IPS DF 4.7 (cell line): Measurements from ENCODE around the gene CNIH3.

Experiments used
- DNase-seq: peaks from one replicate; pipeline ENCODE4 v3.0.0-alpha.2; 2013; ENCODE audit warnings: low spot score; ENCODE audit errors: extremely low read depth

The CNIH3 gene

DNA sequence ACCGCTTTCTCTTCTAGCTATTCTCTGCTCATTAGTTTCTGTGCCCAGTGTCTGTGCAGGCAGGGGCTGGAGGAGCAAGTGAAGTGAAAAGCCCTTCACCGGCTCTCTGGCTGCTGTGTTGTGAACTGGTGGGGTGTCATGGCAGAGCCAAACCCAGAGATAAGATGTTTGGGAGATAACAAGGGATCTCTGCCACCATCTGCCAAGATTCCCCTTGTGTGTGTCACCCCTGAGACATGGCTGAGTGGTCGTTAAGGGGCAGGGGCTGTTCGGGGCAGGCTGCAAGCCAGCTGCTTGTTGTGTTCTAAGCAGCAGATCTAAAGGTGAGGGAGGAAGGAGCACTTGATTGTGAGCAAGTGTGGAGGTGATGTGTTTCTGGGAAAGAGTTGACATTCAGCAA, 24.5 kb downstream of the CNIH3 start:
- no peak for DNase-seq

DNA sequence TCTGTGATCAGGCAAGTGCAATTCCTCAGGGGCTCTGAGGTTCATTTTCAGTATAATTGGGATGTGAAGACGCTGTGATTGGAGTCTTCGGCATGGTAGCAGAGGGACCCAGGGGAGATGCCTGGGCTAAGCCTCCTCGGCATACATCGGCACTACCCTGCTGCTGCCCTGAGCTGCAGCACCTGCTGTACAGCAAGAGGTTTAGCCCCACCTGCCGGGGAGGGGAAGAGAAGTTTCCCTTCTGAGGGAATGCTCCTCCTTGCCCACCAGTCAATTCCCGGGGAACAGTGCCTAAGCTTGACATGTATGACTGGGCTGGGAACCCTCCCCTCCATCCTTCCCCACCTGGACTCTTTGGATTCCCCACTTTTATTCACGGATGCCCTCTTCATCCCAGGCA, 24.9 kb downstream of the CNIH3 start:
- no peak for DNase-seq

DNA sequence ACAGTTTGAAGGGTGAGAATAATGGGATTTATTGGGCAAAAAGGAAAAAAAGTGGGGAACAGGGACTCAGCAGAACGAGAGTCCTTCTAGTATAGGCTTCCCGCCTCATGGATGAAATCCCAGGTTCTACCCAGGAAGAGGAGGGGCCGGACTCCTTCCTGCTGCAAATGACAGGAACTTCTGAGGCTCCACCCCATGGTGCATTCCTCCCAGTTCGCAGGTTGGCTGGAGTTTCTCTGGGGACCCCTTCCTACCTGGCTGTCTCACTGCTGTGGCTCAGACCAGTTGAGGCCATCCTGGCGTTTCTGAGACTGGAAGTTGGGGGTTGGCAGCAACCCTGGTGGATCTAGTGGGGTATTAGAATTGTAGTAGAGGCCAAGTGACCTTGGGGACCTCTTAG, 27.5 kb downstream of the CNIH3 start:
- DNase-seq, result no peak

DNA sequence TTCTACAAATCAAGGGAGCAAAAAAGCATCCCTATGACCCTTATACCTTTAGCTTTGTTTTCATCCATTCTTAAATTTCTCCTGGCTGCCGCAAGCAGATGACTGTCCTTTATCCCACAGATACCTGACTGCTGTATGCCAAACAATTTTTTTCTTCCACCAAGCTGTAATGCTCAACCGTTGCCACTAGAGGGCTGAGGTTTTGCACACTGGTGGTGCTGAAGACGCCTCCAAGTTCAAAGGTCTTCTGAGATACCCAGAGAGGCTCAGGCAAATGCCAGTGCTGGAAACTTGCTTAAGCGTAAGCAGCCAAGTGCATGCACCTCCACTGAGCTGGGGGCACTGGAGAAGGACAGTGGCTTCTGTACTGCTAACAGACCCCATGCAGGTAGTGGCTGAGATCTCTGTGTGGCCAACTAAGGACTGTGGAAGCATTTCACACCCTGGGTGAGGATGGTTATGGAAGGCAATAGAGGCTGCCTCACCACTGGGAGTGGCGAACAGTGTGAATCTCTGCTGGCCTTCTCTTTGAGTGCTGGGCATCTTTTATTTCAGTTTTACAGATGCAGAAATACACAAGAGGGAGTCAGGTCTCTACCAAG, 28.5 kb downstream of the CNIH3 start:
- DNase-seq, result peak; percentile 66

DNA sequence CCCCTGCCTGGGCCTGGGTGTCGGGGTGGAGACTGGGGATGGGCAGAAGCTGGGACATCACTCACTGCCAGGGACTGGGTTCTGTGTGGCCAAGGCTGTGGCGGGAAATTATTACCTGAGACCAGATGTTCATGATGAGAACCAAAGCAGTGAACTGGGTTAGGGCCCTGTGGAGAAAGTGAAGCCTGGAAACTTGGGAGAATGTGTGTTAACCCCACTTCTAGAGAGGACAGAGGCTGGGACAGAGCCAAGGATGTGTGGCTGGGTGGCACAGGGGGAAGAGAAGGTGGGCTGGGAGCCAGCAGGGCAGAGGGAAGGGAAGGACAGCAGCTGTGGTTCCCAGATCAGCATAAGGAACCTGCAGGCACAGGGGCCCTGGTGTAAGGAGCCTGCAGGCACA, 31.3 kb downstream of the CNIH3 start:
- no peak for DNase-seq

DNA sequence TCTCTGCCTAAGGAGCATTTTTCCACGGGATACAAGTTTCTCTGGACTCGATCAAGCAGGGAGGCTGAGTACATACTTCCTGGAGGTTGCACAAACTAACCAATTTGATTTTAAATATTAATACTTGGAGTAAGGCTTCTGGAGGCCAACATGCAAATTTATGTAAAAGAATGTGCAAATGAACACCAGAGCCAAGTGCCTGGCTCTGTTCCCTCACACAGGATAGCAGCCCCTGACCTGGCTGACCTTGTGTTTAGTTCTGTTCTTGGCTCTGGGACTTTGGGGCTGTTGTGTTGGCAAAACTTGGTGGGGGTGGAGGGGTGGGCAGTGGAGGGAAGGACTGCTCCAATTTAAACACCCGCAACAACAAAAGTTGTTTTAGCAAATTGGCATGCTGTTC, 34.2 kb downstream of the CNIH3 start:
- DNase-seq, result no peak

DNA sequence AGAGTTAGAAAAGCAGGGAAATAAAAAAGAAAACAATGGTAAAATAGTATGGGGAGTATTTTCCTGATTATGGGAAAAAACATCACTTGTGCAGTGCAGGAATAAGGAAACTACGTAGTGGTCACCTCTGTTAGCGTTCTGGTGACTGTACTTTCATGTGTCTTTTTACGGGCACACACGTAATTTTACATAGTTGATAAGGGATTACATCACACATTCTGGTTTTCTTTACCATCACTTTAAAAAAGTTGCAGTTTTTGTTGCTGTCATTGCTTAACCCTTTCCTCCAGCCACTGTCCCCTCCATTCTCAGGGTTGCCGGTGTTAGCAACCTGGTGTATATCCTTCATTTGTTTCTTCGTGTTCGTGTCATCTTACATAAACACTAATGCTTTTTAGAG, 35.1 kb downstream of the CNIH3 start:
- no peak for DNase-seq

DNA sequence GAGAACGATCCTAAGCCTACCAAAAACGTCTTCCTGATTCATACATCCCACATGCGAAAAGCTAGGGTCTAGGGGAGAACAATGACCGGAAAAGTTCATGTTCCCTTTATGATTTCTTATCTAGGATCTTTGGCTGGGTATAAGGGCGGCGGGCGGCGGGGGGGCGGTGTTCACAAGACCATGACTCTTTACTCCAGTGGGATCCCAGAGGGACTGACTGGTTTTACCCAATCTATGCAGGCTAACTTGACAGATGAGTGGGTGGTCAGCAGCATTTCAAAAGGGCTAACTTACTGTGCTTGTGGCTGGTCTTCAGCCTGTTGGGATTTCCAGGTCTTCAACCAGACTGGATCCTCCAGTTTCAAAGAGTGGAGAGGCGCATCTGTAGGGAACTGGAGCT, 40.3 kb downstream of the CNIH3 start:
- no peak for DNase-seq

DNA sequence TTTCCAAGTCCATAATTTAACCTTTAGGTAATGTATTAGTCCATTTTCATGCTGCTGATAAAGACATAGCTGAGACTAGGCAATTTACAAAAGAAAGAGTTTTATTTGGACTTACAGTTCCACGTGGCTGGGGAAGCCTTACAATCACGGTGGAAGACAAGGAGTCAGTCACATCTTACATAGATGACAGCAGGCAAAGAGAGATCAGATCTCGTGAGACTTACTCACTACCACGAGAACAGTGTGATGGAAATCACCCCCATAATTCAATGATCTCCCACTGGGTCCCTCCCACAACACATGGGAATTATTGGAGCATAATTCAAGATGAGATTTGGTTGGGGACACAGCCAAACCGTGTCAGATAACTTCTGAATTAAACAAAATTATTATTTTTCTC, 44.0 kb downstream of the CNIH3 start:
- no peak for DNase-seq

DNA sequence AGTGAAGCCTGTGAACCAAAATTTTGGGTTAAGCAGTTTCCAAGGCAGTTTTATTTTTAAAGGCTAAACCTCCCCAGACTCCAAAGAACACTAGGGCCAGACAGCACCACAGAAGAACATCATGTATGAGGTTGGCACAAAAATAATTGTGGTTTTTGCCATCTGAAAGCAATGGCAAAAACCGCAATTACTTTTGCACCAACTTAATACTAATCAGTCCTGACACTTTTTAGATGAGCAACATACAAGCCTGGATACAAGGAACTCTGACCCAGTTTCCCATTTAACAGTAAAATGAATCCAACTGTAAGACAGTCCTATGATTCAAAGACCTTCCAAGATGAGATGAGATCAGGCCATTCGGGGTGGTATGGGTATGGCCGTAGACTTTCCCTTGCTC, 46.8 kb downstream of the CNIH3 start:
- no peak for DNase-seq

DNA sequence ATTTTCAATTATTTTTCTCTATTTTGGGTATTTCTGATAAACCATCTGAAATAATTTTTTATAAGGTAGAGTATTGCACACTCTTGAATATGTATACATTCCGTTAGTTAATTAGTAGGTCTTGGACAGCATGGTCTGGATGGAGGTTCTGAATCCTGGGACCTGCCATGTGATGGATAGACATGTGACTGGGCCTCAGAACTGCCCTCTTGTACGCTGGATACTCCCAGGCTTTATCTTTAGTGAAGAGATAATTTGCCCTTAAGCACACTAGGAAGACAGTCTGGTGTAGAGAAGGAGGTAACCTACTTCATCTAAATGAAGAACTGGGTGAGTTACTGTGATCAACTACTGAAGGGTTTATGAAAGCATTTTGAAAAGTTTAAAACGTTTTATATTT, 48.9 kb downstream of the CNIH3 start:
- DNase-seq, result no peak

DNA sequence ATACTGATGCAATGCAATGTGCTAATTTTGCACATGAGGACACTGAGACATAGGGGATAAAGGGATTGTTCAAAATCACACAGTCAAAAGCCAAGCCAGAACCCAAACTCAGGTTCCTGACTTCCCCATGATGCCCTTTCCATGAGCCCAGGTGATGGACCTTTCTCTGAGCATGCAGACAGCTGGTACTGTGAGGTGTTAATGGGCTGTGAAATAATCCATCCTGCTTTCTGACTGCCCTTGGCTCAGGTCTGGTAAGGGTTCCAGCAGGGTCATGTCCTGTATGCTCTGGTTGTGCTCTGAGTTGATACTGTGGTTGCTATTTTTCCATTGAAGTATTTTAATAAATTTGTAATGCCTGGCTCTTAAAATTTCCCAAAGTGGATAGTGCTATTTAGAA, 50.0 kb downstream of the CNIH3 start:
- DNase-seq, result no peak

DNA sequence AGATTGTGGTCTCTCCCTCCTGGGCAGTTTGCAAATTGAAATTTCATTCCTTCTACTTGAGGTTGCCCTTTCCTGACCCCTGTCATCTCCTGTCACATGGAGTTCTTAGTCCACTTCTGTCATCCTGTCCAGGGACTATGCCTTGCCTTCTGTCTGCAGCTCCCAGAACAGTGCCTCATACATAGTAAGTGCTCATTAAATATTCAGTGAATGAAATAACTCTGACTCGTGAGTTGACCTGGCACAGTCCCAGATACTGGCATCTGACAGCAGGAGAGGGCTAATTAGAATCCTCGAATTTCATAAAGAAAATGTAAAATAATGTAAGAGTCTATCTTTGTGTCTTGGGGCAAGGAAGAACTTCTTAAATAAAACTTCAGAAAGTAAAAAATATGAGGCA, 50.8 kb downstream of the CNIH3 start:
- no peak for DNase-seq

DNA sequence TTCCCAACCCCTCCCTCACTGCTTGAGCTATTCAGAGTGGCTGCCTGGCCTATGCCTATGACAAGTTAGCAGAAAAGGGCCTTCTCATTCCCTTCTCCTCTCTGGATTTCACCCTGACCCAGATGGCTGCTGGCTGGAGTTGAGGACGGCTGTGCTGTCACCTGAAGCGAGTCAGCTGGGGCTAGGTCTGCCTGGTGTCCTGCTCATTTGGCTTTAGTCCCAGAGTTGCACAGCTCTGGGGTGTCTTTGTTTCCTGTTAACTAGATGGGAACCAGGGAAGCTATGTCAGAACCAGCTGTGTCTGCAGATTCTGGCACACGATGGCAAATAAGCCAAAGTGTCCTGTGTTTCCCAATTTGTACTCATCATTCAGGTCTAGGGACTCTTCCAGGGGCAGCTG, 52.9 kb downstream of the CNIH3 start:
- DNase-seq, result no peak

DNA sequence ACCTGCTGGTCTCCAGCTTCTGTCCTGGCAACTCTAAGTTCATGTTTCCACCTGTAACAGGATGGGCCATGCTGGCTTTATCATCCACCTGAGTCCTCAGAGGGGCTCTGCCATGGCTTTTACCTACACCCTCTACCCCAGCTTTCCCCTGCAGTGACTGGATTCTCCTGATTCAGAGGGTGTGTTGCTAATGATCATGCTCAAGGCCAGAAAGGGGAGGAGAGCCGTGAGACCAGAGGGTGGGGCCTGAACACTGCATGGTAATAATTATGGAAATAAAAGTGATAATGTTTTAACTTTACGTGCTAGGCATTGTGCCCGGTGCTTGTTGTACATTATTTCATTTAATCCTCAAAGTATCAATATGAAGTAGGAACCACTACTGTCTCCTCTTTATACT, 53.3 kb downstream of the CNIH3 start:
- DNase-seq, result no peak

DNA sequence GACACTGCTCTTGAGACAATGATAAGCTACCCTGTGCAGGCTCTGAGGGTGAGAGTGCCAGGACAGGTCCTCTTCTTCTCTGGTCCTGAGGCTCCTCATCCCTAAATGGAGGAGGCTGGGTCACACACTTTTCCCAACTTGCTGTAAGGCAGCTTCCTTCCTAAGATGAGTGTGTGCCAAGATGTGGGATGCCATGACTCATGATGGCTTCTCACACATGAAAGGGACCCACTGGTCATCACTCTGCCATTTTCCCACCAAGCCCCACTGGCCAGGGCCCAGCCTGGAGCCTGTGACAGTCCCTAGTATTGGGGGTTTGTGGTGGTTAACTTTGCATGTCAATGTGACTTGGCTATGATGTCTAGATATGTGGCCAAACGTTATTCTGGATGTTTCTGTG, 54.4 kb downstream of the CNIH3 start:
- DNase-seq, result no peak

DNA sequence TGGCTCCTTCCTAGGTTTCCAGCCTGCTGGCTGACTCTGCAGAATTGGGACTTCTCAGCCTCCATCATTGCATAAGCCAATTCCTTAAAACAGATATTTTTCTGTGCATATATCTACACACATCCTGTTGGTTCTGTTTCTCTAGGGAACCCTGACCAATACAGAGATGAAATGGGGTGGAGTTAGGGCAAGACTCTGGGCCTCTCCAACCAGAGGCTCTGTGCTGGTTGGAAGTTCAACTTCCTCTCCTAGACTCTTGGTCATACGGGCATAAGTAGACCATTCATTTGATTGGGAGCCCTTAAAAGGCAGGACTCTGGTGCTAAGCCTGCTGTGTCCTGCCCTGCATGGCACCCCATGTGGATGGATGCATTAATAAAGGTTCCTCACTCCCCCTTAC, 55.0 kb downstream of the CNIH3 start:
- no peak for DNase-seq

DNA sequence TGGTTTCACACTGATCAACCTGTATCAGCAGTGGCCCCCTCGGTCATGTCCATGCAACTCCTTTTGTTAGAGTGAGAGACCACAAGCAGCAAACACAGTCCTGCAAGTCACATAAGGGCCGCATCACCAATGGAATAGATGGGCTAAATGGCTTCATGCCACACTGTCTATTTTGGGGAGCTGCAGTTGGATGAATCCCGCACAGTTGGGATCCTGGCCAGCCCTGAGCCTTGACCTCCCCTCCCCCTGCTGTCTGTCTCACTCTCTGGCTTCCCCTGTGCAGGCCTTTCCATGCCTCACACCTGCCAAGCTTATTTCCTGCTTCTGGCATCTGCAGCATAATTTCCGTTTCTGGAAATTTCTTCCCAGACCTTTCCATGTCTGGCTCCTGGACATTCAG, 57.0 kb downstream of the CNIH3 start:
- DNase-seq, result no peak

DNA sequence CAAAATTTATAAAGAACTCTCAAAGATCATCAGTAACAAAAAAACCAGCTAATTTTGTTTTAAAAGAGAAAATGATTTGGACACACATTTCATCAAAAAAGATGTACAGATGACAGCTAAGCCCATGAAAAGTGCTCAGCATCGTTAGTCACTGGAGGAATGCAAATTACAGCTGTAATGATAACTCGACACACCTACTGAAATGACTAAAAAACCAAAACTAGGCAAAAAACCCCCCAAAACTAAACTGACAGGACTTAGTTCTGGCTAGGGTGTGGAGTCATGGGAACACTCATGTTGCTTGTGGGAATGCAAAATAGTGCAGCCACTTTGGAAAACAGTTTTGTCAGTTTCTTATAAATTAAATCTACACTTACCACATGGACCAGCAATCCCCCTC, 59.5 kb downstream of the CNIH3 start:
- no peak for DNase-seq

DNA sequence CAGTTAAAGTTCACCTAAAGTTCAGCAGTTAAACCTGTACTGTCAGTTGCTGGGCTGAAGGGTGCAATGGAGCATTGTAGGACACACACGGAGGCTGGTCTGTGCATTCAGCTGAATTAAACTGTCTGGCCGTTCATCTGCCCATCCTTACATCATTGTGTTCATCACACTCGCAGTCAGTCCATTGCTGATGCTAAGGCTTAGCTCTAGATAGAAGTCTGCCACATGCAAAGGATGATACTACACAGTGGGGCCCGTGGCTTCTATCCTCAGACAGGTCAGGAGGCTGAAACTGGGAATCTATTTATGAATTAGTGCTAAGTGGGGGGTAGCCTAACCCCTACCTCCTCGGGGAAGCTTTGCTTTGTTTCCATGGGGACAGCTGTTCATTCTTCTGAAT, 60.4 kb downstream of the CNIH3 start:
- no peak for DNase-seq

DNA sequence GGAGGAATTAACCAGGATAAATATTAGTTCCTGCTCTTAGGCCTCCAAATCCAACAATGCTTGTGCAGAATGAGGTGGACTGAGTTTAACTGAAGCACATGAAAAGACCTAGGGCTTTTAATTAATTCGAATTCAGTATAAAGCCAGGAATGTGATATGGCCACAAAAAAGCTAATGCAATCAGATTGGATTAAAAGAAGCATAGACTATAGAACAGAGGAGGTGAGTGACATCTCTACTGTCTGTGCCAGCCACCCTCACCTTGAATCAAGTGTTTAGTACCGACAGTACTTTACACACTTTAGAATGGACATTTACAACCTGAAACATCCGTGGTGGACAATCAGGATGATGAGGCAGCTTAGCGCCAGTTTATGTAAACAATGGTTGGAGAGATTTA, 62.1 kb downstream of the CNIH3 start:
- DNase-seq, result no peak

DNA sequence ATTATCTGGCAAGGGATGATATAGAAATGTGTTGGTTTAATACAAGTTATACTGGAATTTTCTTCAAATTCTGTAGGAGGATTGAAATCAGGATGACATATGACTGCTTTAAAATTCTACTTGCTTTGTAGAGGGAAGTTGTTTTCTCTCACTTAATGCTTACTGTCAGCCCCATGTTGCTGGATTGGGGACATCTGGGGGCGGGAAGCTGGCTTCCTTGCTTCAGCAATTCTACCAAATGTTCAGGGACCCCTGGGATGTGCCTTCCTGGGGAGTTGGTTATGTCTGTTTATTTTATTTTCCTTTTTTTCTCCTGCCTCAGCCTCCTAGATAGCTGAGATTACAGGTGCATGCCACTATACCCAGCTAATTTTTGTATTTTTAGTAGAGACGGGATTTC, 63.5 kb downstream of the CNIH3 start:
- DNase-seq, result no peak

DNA sequence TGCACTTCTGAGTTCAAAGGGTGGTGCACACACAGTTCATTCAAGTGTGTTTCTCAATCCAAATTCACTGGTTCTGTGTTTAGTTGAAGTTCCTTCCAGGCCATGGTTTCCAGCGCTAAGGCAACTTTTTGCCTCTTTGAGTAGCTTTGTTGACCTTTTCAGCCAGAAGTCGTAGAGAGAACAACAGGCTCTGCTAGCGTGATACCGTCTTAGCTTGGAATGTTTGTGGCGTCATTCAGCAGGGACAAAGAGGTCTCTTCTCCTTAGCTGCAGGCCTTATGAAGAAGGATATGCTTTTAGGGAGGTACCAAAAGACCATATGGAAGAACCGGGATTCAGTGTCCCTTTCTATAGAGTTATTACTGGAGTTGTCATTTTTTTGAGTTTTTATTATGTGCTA, 65.7 kb downstream of the CNIH3 start:
- no peak for DNase-seq

DNA sequence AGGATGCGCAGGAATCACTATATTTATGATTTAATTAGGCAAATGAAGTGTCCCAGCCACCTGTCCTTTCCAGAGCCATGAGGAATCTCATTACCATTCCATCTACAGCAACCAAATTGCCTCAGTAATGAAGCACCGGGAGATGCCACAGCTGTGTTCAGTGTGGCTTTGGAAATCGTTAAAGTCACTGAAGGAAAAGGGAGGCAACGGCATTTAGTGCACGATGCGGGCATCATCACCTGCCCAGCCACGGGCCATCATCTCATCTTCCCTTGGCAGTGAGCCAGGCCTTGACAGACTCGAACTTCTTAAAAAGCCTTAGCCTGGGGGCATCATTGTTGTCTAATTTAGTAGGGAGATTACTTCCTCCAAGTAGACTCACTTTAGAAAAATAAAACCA, 67.8 kb downstream of the CNIH3 start:
- DNase-seq, result no peak
